Stomach (tissue), 4 donors: ENCODE measurements around the gene PTMA.
"Not testable (repeated sequence)": the region's sequence is repeated elsewhere in the genome, so short reads cannot be mapped to it uniquely, and the experiment has no call there.

Experiments
- EP300 ChIP-seq: sonication (generic); formaldehyde crosslinking; IDR thresholded peaks from one replicate; pipeline ENCODE4 v1.6.1; 2017; ENCODE audit warnings: antibody characterized with exemption
- POLR2A ChIP-seq, 4 donors: fragments of 450-650 bp; IDR thresholded peaks; one replicate each; pipeline ENCODE4 v1.6.1; 2016; ENCODE audit warnings: antibody characterized with exemption in 4 of 4, control low read depth in 2 of 4, mild to moderate bottlenecking in 1 of 4, moderate library complexity in 1 of 4
- POLR2AphosphoS5 ChIP-seq, 3 donors: sonication (generic); formaldehyde crosslinking; IDR thresholded peaks; one replicate each; pipeline ENCODE4 v1.6.1; 2016; ENCODE audit warnings: antibody characterized with exemption in 3 of 3
- TF ChIP-seq, protein P1 (sequence below), 7 experiments: fragments of 450-650 bp in 4 of 7; fragments of 200-600 bp in 3 of 7; sonication (generic) in 3 of 7; IDR thresholded peaks; one replicate each; pipeline ENCODE4 v1.5.1; 2016 to 2019; ENCODE audit warnings: antibody characterized with exemption in 7 of 7, control low read depth in 2 of 7, mild to moderate bottlenecking in 1 of 7

- TF ChIP-seq, protein P1, sequence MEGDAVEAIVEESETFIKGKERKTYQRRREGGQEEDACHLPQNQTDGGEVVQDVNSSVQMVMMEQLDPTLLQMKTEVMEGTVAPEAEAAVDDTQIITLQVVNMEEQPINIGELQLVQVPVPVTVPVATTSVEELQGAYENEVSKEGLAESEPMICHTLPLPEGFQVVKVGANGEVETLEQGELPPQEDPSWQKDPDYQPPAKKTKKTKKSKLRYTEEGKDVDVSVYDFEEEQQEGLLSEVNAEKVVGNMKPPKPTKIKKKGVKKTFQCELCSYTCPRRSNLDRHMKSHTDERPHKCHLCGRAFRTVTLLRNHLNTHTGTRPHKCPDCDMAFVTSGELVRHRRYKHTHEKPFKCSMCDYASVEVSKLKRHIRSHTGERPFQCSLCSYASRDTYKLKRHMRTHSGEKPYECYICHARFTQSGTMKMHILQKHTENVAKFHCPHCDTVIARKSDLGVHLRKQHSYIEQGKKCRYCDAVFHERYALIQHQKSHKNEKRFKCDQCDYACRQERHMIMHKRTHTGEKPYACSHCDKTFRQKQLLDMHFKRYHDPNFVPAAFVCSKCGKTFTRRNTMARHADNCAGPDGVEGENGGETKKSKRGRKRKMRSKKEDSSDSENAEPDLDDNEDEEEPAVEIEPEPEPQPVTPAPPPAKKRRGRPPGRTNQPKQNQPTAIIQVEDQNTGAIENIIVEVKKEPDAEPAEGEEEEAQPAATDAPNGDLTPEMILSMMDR (IDR thresholded peaks at IDR 0.05), result not testable (repeated sequence)
- not testable (repeated sequence) for TF ChIP-seq EP300; POLR2A (IDR thresholded peaks at IDR 0.05); POLR2AphosphoS5 (IDR thresholded peaks at IDR 0.05)
These were observed 5.0 kb downstream of the PTMA start for GRCh38 chr2:231713406-231713729.
